T-helper 9 cell (primary cell): ENCODE data around the gene ROR2.
"Not testable (repeated sequence)": the region's sequence is repeated elsewhere in the genome, so short reads cannot be mapped to it uniquely, and the experiment has no call there.

Experiments
- DNase-seq: peaks from one replicate; pipeline ENCODE4 v3.0.0-alpha.2; 2020
- total RNA-seq, 2 donors: gene quantifications; one replicate each; lab custom pipeline; 2026; lab: John Stamatoyannopoulos, UW

Gene ROR2
- 0.21 to 1.2 reads per million in 2 donors for total RNA-seq

GRCh38 chr9:91949946-91950664 is at the start of gene ROR2:
TSS of gene ROR2 (minus strand) at chr9:91950228.
- peak; percentile 25 for DNase-seq

- DNase-seq: no peak
Observed at GRCh38 chr9:91995000-91995655, 45.1 kb upstream of the ROR2 start.

GRCh38 chr9:91994422-91994821 is 44.4 kb upstream of the ROR2 start:
- DNase-seq: no peak

- no peak for DNase-seq
Observed at GRCh38 chr9:91992461-91993041, 42.5 kb upstream of the ROR2 start.

GRCh38 chr9:91991721-91992341 is 41.8 kb upstream of the ROR2 start:
- DNase-seq: no peak

- no peak for DNase-seq
Observed at GRCh38 chr9:91986248-91986647, 36.2 kb upstream of the ROR2 start.

GRCh38 chr9:91985692-91986091 is 35.7 kb upstream of the ROR2 start:
- DNase-seq: no peak

GRCh38 chr9:91978740-91979414 is 28.8 kb upstream of the ROR2 start:
- DNase-seq: no peak

- DNase-seq: not testable (repeated sequence)
Observed at GRCh38 chr9:91975254-91975653, 25.2 kb upstream of the ROR2 start.

GRCh38 chr9:91972711-91973110 is 22.7 kb upstream of the ROR2 start:
- no peak for DNase-seq

GRCh38 chr9:91972076-91972626 is 22.1 kb upstream of the ROR2 start:
- no peak for DNase-seq

- DNase-seq: no peak
Observed at GRCh38 chr9:91967259-91967658, 17.2 kb upstream of the ROR2 start.

- DNase-seq: no peak
Observed at GRCh38 chr9:91966503-91966902, 16.5 kb upstream of the ROR2 start.

GRCh38 chr9:91963711-91964240 is 13.7 kb upstream of the ROR2 start:
- no peak for DNase-seq

GRCh38 chr9:91960367-91960766 is 10.3 kb upstream of the ROR2 start:
- no peak for DNase-seq

GRCh38 chr9:91958174-91958573 is 8.1 kb upstream of the ROR2 start:
- no peak for DNase-seq

- DNase-seq: no peak
Observed at GRCh38 chr9:91954841-91955471, 4.9 kb upstream of the ROR2 start.

GRCh38 chr9:91953718-91954117 is 3.7 kb upstream of the ROR2 start:
- no peak for DNase-seq

GRCh38 chr9:91951944-91952520 is 2.0 kb upstream of the ROR2 start:
- no peak for DNase-seq

- DNase-seq: no peak
Observed at GRCh38 chr9:91949392-91949945, 559 bp downstream of the ROR2 start.
